CD4-positive, alpha-beta T cell (primary cell): Measurements from ENCODE around the gene ADAMTS12. TPM values are rescaled to one million over a fixed set of nuclear protein-coding genes. Genes with fewer than 3 reads are reported as not detected.

Experiments
- ATAC-seq: fragments of 200-7000 bp; cut with Tn5 transposase; one replicate; pipeline ENCODE4 v1.10.0; 2022; ENCODE audit warnings: mild to moderate bottlenecking; ENCODE audit not compliant: poor library complexity
- CTCF ChIA-PET: fragments of 350-600 bp; sonication (Branson Sonifier 250); formaldehyde crosslinking; loops from one replicate; lab custom pipeline; 2021; ENCODE audit warnings: antibody characterized with exemption, inconsistent platforms; lab: Charles Lee
- POLR2A ChIA-PET: fragments of 350-600 bp; sonication (Branson Sonifier 250); formaldehyde crosslinking; loops from one replicate; lab custom pipeline; 2021; ENCODE audit warnings: antibody characterized with exemption, inconsistent platforms; lab: Charles Lee
- DNase-seq, 14 experiments: peaks; one replicate each; pipeline ENCODE4 v3.0.0-alpha.2; 2013 to 2020; ENCODE audit warnings: mixed read lengths in 2 of 14
- H3K27ac ChIP-seq, 2 donors: one replicate each; pipeline versions ENCODE4 v1.5.1 to v1.7.0; 2013; ENCODE audit warnings: low read length in 2 of 2, low read depth in 1 of 2, mild to moderate bottlenecking in 1 of 2
- H3K27me3 ChIP-seq, 2 experiments: 1 replicate in 1 of 2; 2 replicates in 1 of 2; pipeline versions ENCODE4 v1.6.1 to v1.7.0; 2013; ENCODE audit warnings: low read length in 2 of 2, control low read depth in 1 of 2, mild to moderate bottlenecking in 1 of 2, moderate library complexity in 1 of 2; ENCODE audit not compliant: insufficient read depth in 2 of 2, control insufficient read depth in 1 of 2
- H3K36me3 ChIP-seq: one replicate; pipeline ENCODE4 v1.6.1; 2013; ENCODE audit warnings: low read length, control low read depth; ENCODE audit not compliant: insufficient read depth
- H3K4me1 ChIP-seq: one replicate; pipeline ENCODE4 v1.6.1; 2013; ENCODE audit warnings: low read length, control low read depth; ENCODE audit not compliant: insufficient read depth
- H3K4me3 ChIP-seq: one replicate; pipeline ENCODE4 v1.5.1; 2013; ENCODE audit warnings: mild to moderate bottlenecking, low read length, moderate library complexity
- H3K9me3 ChIP-seq, 2 experiments: 1 replicate in 1 of 2; 2 replicates in 1 of 2; pipeline versions ENCODE4 v1.6.1 to v1.7.0; 2013; ENCODE audit warnings: low read length in 2 of 2, mild to moderate bottlenecking in 2 of 2, control low read depth in 1 of 2, moderate library complexity in 1 of 2; ENCODE audit not compliant: control insufficient read depth in 1 of 2, insufficient read depth in 1 of 2
- H3K27ac Mint-ChIP-seq: one replicate; pipeline ENCODE4 v1.8.0; 2020; ENCODE audit warnings: mixed read lengths
- H3K27me3 Mint-ChIP-seq: one replicate; pipeline ENCODE4 v1.8.0; 2021; ENCODE audit warnings: mixed read lengths
- H3K36me3 Mint-ChIP-seq: one replicate; pipeline ENCODE4 v1.8.0; 2021; ENCODE audit warnings: low read depth, mixed read lengths
- H3K4me1 Mint-ChIP-seq: one replicate; pipeline ENCODE4 v1.8.0; 2021; ENCODE audit warnings: low read depth, mixed read lengths
- H3K4me3 Mint-ChIP-seq: one replicate; pipeline ENCODE4 v1.8.0; 2020; ENCODE audit warnings: mild to moderate bottlenecking, mixed read lengths
- H3K9me3 Mint-ChIP-seq: one replicate; pipeline ENCODE4 v1.8.0; 2020; ENCODE audit warnings: mixed read lengths
- CTCF ChIP-seq: fragments of 200-600 bp; IDR thresholded peaks from one replicate; pipeline ENCODE4 v1.8.0; 2022; ENCODE audit warnings: antibody characterized with exemption, mild to moderate bottlenecking
- intact Hi-C, 2 experiments: fragments of 100-400 bp; cut with DNase I in 1 of 2; cut with micrococcal nuclease in 1 of 2; formaldehyde crosslinking; loops; one replicate each; pipeline versions ENCODE4 v1.15.1 to v1.9.0; 2023 to 2025; cut with DNase I, micrococcal nuclease
- total RNA-seq, 174 experiments: library from RNA in 2 of 174; stranded (reverse) in 2 of 174; gene quantifications; one replicate each; pipeline ENCODE4 v1.2.3 and lab custom pipeline; 2021 to 2026

Gene ADAMTS12
- total RNA-seq, 2 experiments from 2014 or later, result 0.06 TPM; not detected in 1

GRCh38 chr5:33477816-33478215, 414.0 kb downstream of the ADAMTS12 start:
- peaks cover 0 to 4% of the 10 kb centered on the region in 2 experiments for H3K9me3 ChIP-seq
- ATAC-seq (no peak), DNase-seq (no peak)
- no peaks in the 10 kb centered on the region for H3K27me3 Mint-ChIP-seq
- CTCF ChIA-PET, result no interaction called here
- H3K4me3 ChIP-seq, result no peak overlapping the region
- POLR2A ChIA-PET, result no interaction called here
- H3K4me1 Mint-ChIP-seq, result no peaks in the 10 kb centered on the region
- no peak overlapping the region for H3K4me3 Mint-ChIP-seq
- peaks cover 25% of the 10 kb centered on the region for H3K36me3 ChIP-seq
- no peak overlapping the region for H3K27ac Mint-ChIP-seq
- no peak for TF ChIP-seq CTCF
- H3K27ac ChIP-seq, result no peak overlapping the region
- no peaks in the 10 kb centered on the region for H3K27me3 ChIP-seq
- H3K4me1 ChIP-seq, result no peaks in the 10 kb centered on the region
- intact Hi-C loops, result no loop called here
- peaks cover 57% of the 10 kb centered on the region for H3K36me3 Mint-ChIP-seq
- peaks cover 6% of the 10 kb centered on the region for H3K9me3 Mint-ChIP-seq

- no peaks in the 10 kb centered on the region for H3K27me3 Mint-ChIP-seq
- no peak overlapping the region for H3K4me3 ChIP-seq
- H3K4me3 Mint-ChIP-seq, result no peak overlapping the region
- H3K9me3 Mint-ChIP-seq, result peaks cover 6% of the 10 kb centered on the region
- no peak overlapping the region for H3K27ac ChIP-seq
- no peaks in the 10 kb centered on the region for H3K4me1 ChIP-seq
- no peak for TF ChIP-seq CTCF
- ChIA-PET CTCF (no interaction called here), POLR2A (no interaction called here)
- no peak for DNase-seq
- no peaks in the 10 kb centered on the region for H3K27me3 ChIP-seq
- no peak for ATAC-seq
- intact Hi-C loops, result no loop called here
- no peaks in the 10 kb centered on the region for H3K4me1 Mint-ChIP-seq
- no peak overlapping the region for H3K27ac Mint-ChIP-seq
- peaks cover 65% of the 10 kb centered on the region for H3K36me3 Mint-ChIP-seq
- H3K9me3 ChIP-seq, result peaks cover 0 to 4% of the 10 kb centered on the region in 2 experiments
- H3K36me3 ChIP-seq, result peaks cover 30% of the 10 kb centered on the region
Measured at GRCh38 chr5:33476992-33477391, 414.8 kb downstream of the ADAMTS12 start.

- H3K4me3 Mint-ChIP-seq, result no peak overlapping the region
- H3K36me3 Mint-ChIP-seq, result peaks cover 78% of the 10 kb centered on the region
- Histone ChIP-seq H3K27ac (no peak overlapping the region), H3K4me1 (no peaks in the 10 kb centered on the region), H3K9me3 (peaks cover 0 to 4% of the 10 kb centered on the region in 2 experiments), H3K4me3 (no peak overlapping the region), H3K36me3 (peaks cover 42% of the 10 kb centered on the region), H3K27me3 (no peaks in the 10 kb centered on the region)
- no peak for DNase-seq
- no peaks in the 10 kb centered on the region for H3K27me3 Mint-ChIP-seq
- TF ChIP-seq CTCF, result no peak
- no peaks in the 10 kb centered on the region for H3K4me1 Mint-ChIP-seq
- ChIA-PET POLR2A (no interaction called here), CTCF (no interaction called here)
- intact Hi-C loops, result no loop called here
- ATAC-seq, result no peak
- H3K27ac Mint-ChIP-seq, result no peak overlapping the region
- peaks cover 6% of the 10 kb centered on the region for H3K9me3 Mint-ChIP-seq
Measured at GRCh38 chr5:33475706-33476105, 416.1 kb downstream of the ADAMTS12 start.
